ENCODE results near the gene RUSC2.
"Not testable (repeated sequence)": the region's sequence is repeated elsewhere in the genome, so short reads cannot be mapped to it uniquely, and the experiment has no call there.

The RUSC2 gene

GRCh38 chr9:35522187-35522586 lies 32.3 kb downstream of the RUSC2 start:
- no peak for DNase-seq

DNA sequence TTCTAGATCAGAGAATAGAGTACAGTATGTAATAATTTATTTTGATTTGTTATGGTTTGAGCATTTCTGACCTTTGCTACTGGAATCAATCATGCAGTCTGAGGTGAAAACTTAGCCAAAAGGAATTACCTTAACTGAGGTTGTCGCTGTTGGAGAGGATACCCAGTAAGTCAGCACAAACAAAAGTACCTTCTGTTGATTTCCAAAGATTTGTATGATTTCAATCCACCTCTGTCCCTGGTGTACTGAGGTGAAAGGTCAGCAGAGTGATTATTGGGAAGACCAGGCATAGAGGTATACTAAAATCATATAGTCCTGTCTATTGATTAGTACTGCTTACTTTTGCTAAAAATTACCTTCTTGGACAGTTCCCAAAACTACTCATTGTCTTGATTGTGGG lies 32.8 kb downstream of the RUSC2 start:
- no peak for DNase-seq

DNA sequence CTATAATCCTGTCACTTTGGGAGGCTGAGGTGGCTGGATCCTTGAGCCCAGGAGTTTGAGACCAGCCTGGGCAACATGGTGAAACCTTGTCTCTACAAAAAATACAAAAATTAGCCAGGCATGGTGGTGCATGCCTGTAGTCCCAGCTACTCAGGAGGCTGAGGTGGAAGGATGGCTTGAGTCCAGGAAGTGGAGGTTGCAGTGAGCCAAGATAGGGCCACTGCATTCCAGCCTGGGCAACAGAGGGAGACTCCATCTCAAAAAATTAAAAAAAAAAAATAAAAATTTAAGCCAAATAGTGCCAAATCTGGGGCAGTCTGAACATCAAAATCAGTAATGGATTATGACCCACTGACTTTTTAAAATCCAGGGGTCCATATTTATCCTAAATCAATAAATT lies 33.6 kb downstream of the RUSC2 start:
- DNase-seq = not testable (repeated sequence)

DNA sequence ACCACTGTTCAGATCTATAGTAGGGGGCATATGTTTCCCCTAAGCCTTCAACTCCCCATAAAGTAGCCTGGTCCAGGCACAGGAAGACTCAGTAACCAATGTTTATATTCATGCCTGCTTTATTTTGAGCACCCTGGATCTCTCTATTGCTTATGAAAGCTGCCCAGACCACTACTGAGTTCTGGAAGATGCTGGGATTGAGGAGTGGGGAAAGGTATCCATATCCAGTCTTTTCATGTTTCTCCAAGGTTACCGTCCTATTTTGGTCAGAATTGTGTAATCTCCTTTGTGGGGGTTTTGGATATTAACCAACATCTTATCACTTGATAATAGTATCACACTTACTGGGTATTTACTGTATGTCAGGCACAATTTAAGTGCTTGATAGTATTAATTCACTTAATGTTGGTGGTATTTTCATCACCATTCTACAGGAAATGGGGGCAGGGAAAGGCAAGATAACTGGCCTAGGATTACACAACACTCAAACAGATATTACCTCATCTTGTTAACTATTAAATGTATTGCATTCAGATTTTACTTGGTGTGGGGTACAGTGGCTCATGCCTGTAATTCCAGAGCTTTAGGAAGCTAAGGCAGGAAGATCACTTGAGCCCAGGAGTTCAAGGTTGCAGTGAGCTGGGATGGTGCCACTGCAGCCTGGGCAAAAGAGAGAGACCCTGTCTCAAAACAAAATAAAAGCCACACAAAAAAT lies 36.3 kb downstream of the RUSC2 start:
- DNase-seq = no peak

DNA sequence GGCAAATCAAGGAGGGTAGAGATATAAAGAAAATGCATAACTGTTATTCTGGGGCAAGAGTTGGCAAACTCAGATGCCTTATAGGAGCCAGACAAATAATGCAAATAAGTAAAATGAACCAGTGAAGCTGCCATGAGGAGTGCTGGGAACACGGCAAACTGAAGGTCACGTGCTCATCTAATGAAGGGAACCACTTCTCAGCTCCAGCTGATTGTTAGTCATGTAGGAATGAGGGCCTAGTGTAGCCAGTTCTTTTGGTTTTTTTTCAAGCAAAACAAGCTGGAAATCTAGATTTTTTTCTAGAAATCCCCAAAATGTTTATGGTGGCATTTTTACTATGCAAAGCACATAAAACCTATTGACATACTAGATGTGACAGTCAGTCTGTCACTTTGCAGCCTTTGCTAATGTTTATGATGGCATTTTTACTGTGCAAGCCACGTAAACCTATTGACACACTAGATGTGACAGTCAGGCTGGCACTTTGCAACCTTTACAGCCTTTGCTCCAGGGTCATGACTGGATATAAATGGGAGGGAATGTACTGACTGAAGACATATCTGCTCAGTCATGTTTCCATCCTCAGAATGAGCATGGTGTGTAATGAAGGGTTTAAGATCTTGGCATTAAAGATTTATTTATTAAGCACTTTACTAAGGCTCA lies 39.4 kb downstream of the RUSC2 start:
- no peak for DNase-seq

GRCh38 chr9:35533398-35533797 lies 43.5 kb downstream of the RUSC2 start:
- no peak for DNase-seq

GRCh38 chr9:35534921-35535320 lies 45.0 kb downstream of the RUSC2 start:
- not testable (repeated sequence) for DNase-seq

GRCh38 chr9:35537913-35538312 lies 48.0 kb downstream of the RUSC2 start:
- DNase-seq = no peak

GRCh38 chr9:35538361-35539234 lies 48.7 kb downstream of the RUSC2 start:
- DNase-seq = no peak

Measured in SHP77 treated with DMSO at 0.1 percent for 48 hours (cell line).